K562 (cell line): Measurements from ENCODE around the gene ADGRG1. TPM values are rescaled to one million over a fixed set of nuclear protein-coding genes. Genes with fewer than 3 reads are reported as not detected.

Source experiments
- CEBPB ChIP-seq: fragments of 450-650 bp; IDR thresholded peaks from 2 replicates; pipeline ENCODE4 v1.6.1; 2016; ENCODE audit warnings: missing genetic modification characterization, missing compliant biosample characterization
- E2F6 ChIP-seq, 2 experiments: IDR thresholded peaks; 2 replicates each; pipeline ENCODE4 v1.6.1; 2011; ENCODE audit warnings: borderline replicate concordance in 1 of 2, control low read depth in 1 of 2, low read depth in 1 of 2, low read length in 1 of 2, mild to moderate bottlenecking in 1 of 2, mixed read lengths in 1 of 2, moderate library complexity in 1 of 2; ENCODE audit not compliant: insufficient read depth in 1 of 2, insufficient read length in 1 of 2, poor library complexity in 1 of 2, severe bottlenecking in 1 of 2; ENCODE audit errors: extremely low read depth in 1 of 2
- E2F8 ChIP-seq: fragments of 450-650 bp; IDR thresholded peaks from 2 replicates; pipeline ENCODE4 v1.7.1; 2018; ENCODE audit warnings: mild to moderate bottlenecking, low read depth; ENCODE audit not compliant: partially characterized antibody
- ERF ChIP-seq: fragments of 450-650 bp; formaldehyde crosslinking; IDR thresholded peaks from 2 replicates; pipeline ENCODE4 v1.4.0; 2020; ENCODE audit warnings: mild to moderate bottlenecking, mixed read lengths
- IRF1 ChIP-seq: sonication (generic); formaldehyde crosslinking; IDR thresholded peaks from 2 replicates; pipeline ENCODE4 v1.8.0; 2022; ENCODE audit warnings: missing genetic modification reagents, mild to moderate bottlenecking, borderline replicate concordance
- MNT ChIP-seq, 2 experiments: fragments of 450-650 bp; conservative IDR thresholded peaks; 2 replicates each; pipeline ENCODE4 v1.6.1; 2017; ENCODE audit warnings: mild to moderate bottlenecking in 2 of 2, moderate library complexity in 2 of 2
- MXI1 ChIP-seq: IDR thresholded peaks from 2 replicates; pipeline ENCODE4 v1.6.1; 2011; ENCODE audit warnings: low read depth, mild to moderate bottlenecking, improper control_type of control experiment, low read length
- SREBF2 ChIP-seq: sonication (generic); formaldehyde crosslinking; IDR thresholded peaks from 2 replicates; pipeline ENCODE4 v1.4.0; 2020; ENCODE audit warnings: mild to moderate bottlenecking, missing genetic modification reagents
- ZBTB1 ChIP-seq: sonication (generic); formaldehyde crosslinking; IDR thresholded peaks from 2 replicates; pipeline ENCODE4 v1.8.1; 2023; ENCODE audit warnings: missing genetic modification reagents, low read depth, mild to moderate bottlenecking, borderline replicate concordance
- ZBTB2 ChIP-seq: fragments of 450-650 bp; IDR thresholded peaks from 2 replicates; pipeline ENCODE4 v1.6.1; 2016; ENCODE audit warnings: antibody characterized with exemption
- ZMIZ1 ChIP-seq, 2 experiments: fragments of 150-350 bp in 1 of 2; IDR thresholded peaks; 2 replicates each; pipeline ENCODE4 v1.6.1; 2012 to 2016; ENCODE audit warnings: low read depth in 2 of 2, low read length in 2 of 2, mild to moderate bottlenecking in 1 of 2, moderate library complexity in 1 of 2
- ZNF551 ChIP-seq: fragments of 250-450 bp; sonication (Bioruptor Pico); IDR thresholded peaks from 2 replicates; pipeline ENCODE4 v1.5.0; 2021; ENCODE audit warnings: mild to moderate bottlenecking, moderate library complexity
- ZNF561 ChIP-seq: fragments of 450-650 bp; formaldehyde crosslinking; conservative IDR thresholded peaks from 2 replicates; pipeline ENCODE4 v1.4.0; 2020; ENCODE audit warnings: mild to moderate bottlenecking, moderate library complexity
- ZNF668 ChIP-seq: fragments of 250-450 bp; sonication (Bioruptor Pico); IDR thresholded peaks from 2 replicates; pipeline ENCODE4 v1.8.0; 2022; ENCODE audit warnings: mild to moderate bottlenecking, inconsistent platforms
- polyA plus RNA-seq, 8 experiments: library from polyadenylated mRNA; depleted of rRNA in 4 of 8; stranded (reverse) in 5 of 8; unstranded in 3 of 8; fragments of >200 nt; fragmentation: Nextera tagmentation in 2 of 8; fragmentation: Illumina TruSeq in 1 of 8; extraction: Ambion mirVana in 2 of 8; extraction: Trizol in 1 of 8; gene quantifications; 2 replicates each; pipeline versions ENCODE4 v1.2.1 to v1.2.3, GENCODE V29; 2011 to 2014; ENCODE audit warnings: inconsistent platforms in 1 of 8, missing spikeins in 1 of 8
- total RNA-seq, 7 experiments: library from RNA; depleted of rRNA in 6 of 7; stranded (reverse); fragments of >200 nt in 6 of 7; fragmentation: Illumina TruSeq in 2 of 7; extraction: Trizol in 2 of 7; gene quantifications; 2 replicates each; pipeline versions ENCODE4 v1.2.1 to v1.2.3, GENCODE V29; 2011 to 2021; ENCODE audit warnings: low replicate concordance in 1 of 7

ADGRG1 gene
- total and polyA plus RNA-seq, 9 of the 15 experiments (the other 6 are each of a cell fraction or from before 2014, with no cell fraction given), result 0.04 to 0.31 (median 0.16) TPM; not detected in 6

GRCh38 chr16:57667526-57668262, 39.3 kb downstream of the ADGRG1 start (continued):
- no peak for TF ChIP-seq ZNF668 (CRISPR knock-in tag)
- no peak for TF ChIP-seq ZNF561 (CRISPR knock-in tag)
- TF ChIP-seq ZMIZ1 (IDR thresholded peaks at IDR 0.05; ENCODE audit: low read depth in 2 of 2, low read length in 2 of 2), result 0 out of 4 replicates have a peak, but pooled peaks of 1 of the 2 experiments have one; percentile 29
- no peak for TF ChIP-seq E2F6 (IDR thresholded peaks at IDR 0.05; ENCODE audit: borderline replicate concordance in 1 of 2, extremely low read depth in 1 of 2, insufficient read depth in 1 of 2, insufficient read length in 1 of 2, low read depth in 1 of 2, low read length in 1 of 2, poor library complexity in 1 of 2, severe bottlenecking in 1 of 2)
- no peak for TF ChIP-seq E2F8
- no peak for TF ChIP-seq ERF (CRISPR knock-in tag)
- TF ChIP-seq MXI1, result no peak
- no peak for TF ChIP-seq SREBF2
- no peak for TF ChIP-seq ZBTB2
- no peak for TF ChIP-seq ZNF551
- no peak for TF ChIP-seq ZBTB1 (CRISPR knock-in tag)
- TF ChIP-seq CEBPB (tag), result peak; percentile 99
- peak in 1 of 2 experiments; percentile 46; a peak in 2 of 4 replicates for TF ChIP-seq MNT (conservative IDR thresholded peaks at IDR 0.05)
- no peak for TF ChIP-seq IRF1 (CRISPR knock-in tag)
